A375 (cell line): ENCODE results near the gene MYRIP. TPM values are rescaled to one million over a fixed set of nuclear protein-coding genes. Genes with fewer than 3 reads are reported as not detected.

Experiments used
- small RNA-seq: library from RNA; depleted of rRNA; stranded (forward); fragments of <200 nt; gene quantifications from one replicate; pipeline ENCODE3, GENCODE V24; 2014
- total RNA-seq: library from RNA; depleted of rRNA; stranded (reverse); fragments of >200 nt; shearing (Covaris generic); gene quantifications from 2 replicates; pipeline ENCODE4 v1.2.3, GENCODE V29; 2014; rRNA removed

The MYRIP gene
- total RNA-seq: not detected in 2 replicates

GRCh38 chr3:39809181-39809994 lies at the start of gene MYRIP:
Gene MYRIP, plus strand, starts transcription at chr3:39809609. Its CDS starts 91,208 bp downstream, at chr3:39900817.

GRCh38 chr3:40309418-40309924 lies 500.1 kb downstream of the MYRIP start, which contains the start of gene EIF1B:
Gene EIF1B, plus strand, starts transcription at chr3:40309707. Its CDS starts 235 bp downstream, at chr3:40309942.

Small RNA genes lying within 50 kb of the gene (small RNA-seq; reads per million reads assigned to genes)
- gene RF00264 (not detected), gene RN7SL411P (not detected), gene RNU4-56P (not detected)
